ENCODE measurements around the gene GNMT.

The GNMT gene

DNA sequence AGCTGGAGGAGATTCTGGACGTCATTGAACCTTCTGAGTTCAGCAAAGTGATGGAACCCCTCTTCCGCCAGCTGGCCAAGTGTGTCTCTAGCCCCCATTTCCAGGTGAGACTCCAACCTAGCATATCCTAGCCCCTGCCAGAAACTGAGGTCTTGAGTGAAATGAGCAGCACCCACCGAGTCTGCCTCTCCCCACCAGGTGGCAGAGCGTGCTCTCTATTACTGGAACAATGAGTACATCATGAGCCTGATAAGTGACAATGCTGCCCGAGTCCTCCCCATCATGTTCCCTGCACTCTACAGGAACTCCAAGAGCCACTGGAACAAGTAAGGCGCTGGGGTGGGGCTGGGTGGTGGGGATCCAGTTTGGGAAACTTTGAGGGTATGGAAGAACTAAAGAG, 48.6 kb downstream of the GNMT start:
- Histone ChIP-seq H4K20me1 (ENCODE audit: insufficient read depth, low read length) (no peaks in the 10 kb centered on the region), H3K27me3 (ENCODE audit: low read depth, low read length) (no peaks in the 10 kb centered on the region), H3K4me2 (ENCODE audit: low read length) (no peak overlapping the region), H3K36me3 (replicated peaks; ENCODE audit: low read depth, low read length) (peaks cover 53% of the 10 kb centered on the region), H3K9ac (ENCODE audit: low read length) (no peak overlapping the region), H3K27ac (ENCODE audit: low read length) (0 out of 2 replicates have a peak overlapping the region, but pooled peaks have one; percentile 13), H3K79me2 (ENCODE audit: low read length) (peaks cover 11% of the 10 kb centered on the region), H3K4me3 (ENCODE audit: low read length) (no peak overlapping the region), H3K9me3 (ENCODE audit: insufficient read depth, low read length) (no peaks in the 10 kb centered on the region), H3K4me1 (ENCODE audit: low read length) (peaks cover 18% of the 10 kb centered on the region), H2AFZ (ENCODE audit: low read depth, low read length) (no peak overlapping the region)
- no peak for TF ChIP-seq EZH2phosphoT487 (IDR thresholded peaks at IDR 0.05; ENCODE audit: low read depth)
- TF ChIP-seq, protein P1, sequence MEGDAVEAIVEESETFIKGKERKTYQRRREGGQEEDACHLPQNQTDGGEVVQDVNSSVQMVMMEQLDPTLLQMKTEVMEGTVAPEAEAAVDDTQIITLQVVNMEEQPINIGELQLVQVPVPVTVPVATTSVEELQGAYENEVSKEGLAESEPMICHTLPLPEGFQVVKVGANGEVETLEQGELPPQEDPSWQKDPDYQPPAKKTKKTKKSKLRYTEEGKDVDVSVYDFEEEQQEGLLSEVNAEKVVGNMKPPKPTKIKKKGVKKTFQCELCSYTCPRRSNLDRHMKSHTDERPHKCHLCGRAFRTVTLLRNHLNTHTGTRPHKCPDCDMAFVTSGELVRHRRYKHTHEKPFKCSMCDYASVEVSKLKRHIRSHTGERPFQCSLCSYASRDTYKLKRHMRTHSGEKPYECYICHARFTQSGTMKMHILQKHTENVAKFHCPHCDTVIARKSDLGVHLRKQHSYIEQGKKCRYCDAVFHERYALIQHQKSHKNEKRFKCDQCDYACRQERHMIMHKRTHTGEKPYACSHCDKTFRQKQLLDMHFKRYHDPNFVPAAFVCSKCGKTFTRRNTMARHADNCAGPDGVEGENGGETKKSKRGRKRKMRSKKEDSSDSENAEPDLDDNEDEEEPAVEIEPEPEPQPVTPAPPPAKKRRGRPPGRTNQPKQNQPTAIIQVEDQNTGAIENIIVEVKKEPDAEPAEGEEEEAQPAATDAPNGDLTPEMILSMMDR (IDR thresholded peaks at IDR 0.05; ENCODE audit: low read depth, low read length): peak; percentile 61

GRCh38 chr6:43011207-43011606, 50.7 kb downstream of the GNMT start:
- no peak overlapping the region for H3K9ac ChIP-seq (ENCODE audit: low read length)
- H3K4me2 ChIP-seq (ENCODE audit: low read length): no peak overlapping the region
- no peak overlapping the region for H2AFZ ChIP-seq (ENCODE audit: low read depth, low read length)
- peaks cover 24% of the 10 kb centered on the region for H3K4me1 ChIP-seq (ENCODE audit: low read length)
- TF ChIP-seq EZH2phosphoT487 (IDR thresholded peaks at IDR 0.05; ENCODE audit: low read depth): no peak
- TF ChIP-seq, protein P1 (IDR thresholded peaks at IDR 0.05; ENCODE audit: low read depth, low read length): no peak
- no peak overlapping the region for H3K27ac ChIP-seq (ENCODE audit: low read length)
- peaks cover 49% of the 10 kb centered on the region for H3K36me3 ChIP-seq (replicated peaks; ENCODE audit: low read depth, low read length)
- H3K79me2 ChIP-seq (ENCODE audit: low read length): peaks cover 27% of the 10 kb centered on the region
- H3K9me3 ChIP-seq (ENCODE audit: insufficient read depth, low read length): no peaks in the 10 kb centered on the region
- no peak overlapping the region for H3K4me3 ChIP-seq (ENCODE audit: low read length)
- no peaks in the 10 kb centered on the region for H4K20me1 ChIP-seq (ENCODE audit: insufficient read depth, low read length)
- H3K27me3 ChIP-seq (ENCODE audit: low read depth, low read length): no peaks in the 10 kb centered on the region

DNA sequence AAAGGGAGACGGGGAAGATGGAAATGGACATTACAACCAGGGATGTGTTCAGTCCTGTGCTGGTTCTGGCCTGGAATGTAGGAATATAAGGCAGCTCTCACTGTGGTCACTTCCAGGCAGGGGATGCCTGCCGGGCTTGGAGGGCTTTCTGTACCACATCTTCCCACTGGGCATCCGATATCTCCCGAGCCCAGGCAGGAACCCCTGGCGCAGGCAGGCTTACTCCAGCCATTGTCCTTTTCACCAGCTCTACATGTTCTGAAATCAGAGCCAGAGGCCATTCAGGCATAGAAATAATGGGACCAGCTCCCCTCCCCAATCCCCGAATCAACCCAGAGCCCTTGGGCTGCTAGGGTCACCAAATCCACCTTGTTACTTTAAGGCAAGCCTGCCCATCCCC, 51.8 kb downstream of the GNMT start:
- Histone ChIP-seq H3K9ac (ENCODE audit: low read length) (peak overlapping the region; percentile 84; the same call in 1 of the 2 replicates), H3K79me2 (ENCODE audit: low read length) (peaks cover 31% of the 10 kb centered on the region), H2AFZ (ENCODE audit: low read depth, low read length) (no peak overlapping the region), H3K36me3 (replicated peaks; ENCODE audit: low read depth, low read length) (peaks cover 46% of the 10 kb centered on the region), H4K20me1 (ENCODE audit: insufficient read depth, low read length) (no peaks in the 10 kb centered on the region), H3K4me1 (ENCODE audit: low read length) (peaks cover 24% of the 10 kb centered on the region), H3K4me2 (ENCODE audit: low read length) (peak overlapping the region; percentile 97), H3K27ac (ENCODE audit: low read length) (no peak overlapping the region), H3K27me3 (ENCODE audit: low read depth, low read length) (no peaks in the 10 kb centered on the region), H3K9me3 (ENCODE audit: insufficient read depth, low read length) (no peaks in the 10 kb centered on the region), H3K4me3 (ENCODE audit: low read length) (peak overlapping the region; percentile 90)
- TF ChIP-seq EZH2phosphoT487 (IDR thresholded peaks at IDR 0.05; ENCODE audit: low read depth): no peak
- TF ChIP-seq, protein P1 (IDR thresholded peaks at IDR 0.05; ENCODE audit: low read depth, low read length): no peak

- peak overlapping the region; percentile 90 for H3K4me3 ChIP-seq (ENCODE audit: low read length)
- peaks cover 22% of the 10 kb centered on the region for H3K4me1 ChIP-seq (ENCODE audit: low read length)
- peak overlapping the region; percentile 97 for H3K4me2 ChIP-seq (ENCODE audit: low read length)
- no peaks in the 10 kb centered on the region for H3K27me3 ChIP-seq (ENCODE audit: low read depth, low read length)
- H3K9me3 ChIP-seq (ENCODE audit: insufficient read depth, low read length): no peaks in the 10 kb centered on the region
- H4K20me1 ChIP-seq (ENCODE audit: insufficient read depth, low read length): no peaks in the 10 kb centered on the region
- TF ChIP-seq EZH2phosphoT487 (IDR thresholded peaks at IDR 0.05; ENCODE audit: low read depth): no peak
- TF ChIP-seq, protein P1 (IDR thresholded peaks at IDR 0.05; ENCODE audit: low read depth, low read length): no peak
- H3K9ac ChIP-seq (ENCODE audit: low read length): peak overlapping the region; percentile 84
- H3K79me2 ChIP-seq (ENCODE audit: low read length): peaks cover 31% of the 10 kb centered on the region
- H3K36me3 ChIP-seq (replicated peaks; ENCODE audit: low read depth, low read length): peaks cover 47% of the 10 kb centered on the region
- H2AFZ ChIP-seq (ENCODE audit: low read depth, low read length): peak overlapping the region; percentile 75
- peak overlapping the region; percentile 28 for H3K27ac ChIP-seq (ENCODE audit: low read length)
Observed at GRCh38 chr6:43013097-43013842, 52.7 kb downstream of the GNMT start.
